ENCODE results near the gene ATP5MC2.
"Not testable (repeated sequence)": the region's sequence is repeated elsewhere in the genome, so short reads cannot be mapped to it uniquely, and the experiment has no call there.

Gene ATP5MC2

DNA sequence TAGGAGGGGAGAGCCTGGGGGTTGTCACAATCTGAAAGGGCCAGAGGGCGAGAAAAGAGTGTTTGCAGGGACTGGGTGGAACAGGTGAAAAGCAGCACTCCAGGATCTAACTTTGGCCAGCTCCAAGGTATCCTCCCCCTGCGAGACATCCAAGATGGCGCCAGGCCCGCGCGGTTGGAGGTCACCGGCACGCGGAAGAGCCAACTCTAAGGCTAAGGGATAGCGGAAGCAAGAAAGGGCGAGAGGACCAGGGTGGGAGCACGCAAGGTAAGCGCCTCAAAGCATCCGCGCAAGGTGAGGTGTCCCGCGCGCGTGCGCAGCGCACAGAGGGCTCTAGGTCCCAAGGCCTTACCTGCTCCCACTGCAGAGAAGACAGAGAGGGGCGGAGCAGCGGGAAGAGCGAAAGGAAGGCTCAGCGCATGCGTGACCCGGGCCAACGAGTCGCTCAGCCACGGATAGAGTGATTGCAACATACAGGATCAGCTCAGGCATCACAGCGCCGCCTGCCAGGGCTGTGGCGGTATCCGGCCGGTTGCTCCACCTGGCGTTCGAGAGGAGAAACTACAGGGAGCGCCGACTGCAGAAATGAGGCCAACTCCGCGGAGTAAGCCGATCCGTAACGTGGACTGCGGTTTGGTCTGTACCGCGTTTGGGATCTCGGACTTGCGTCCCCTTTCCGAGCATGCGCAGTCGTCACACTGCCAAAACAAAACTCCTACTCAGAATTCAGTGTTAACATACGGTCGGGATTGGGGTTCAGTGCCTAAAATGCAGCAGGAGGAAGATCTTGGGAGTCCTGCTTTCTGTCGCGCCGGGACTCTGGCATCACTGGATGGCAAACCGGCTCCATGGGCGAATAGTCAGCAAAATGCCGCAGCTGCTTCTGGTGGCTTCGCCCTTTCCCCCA is at the start of gene ATP5MC2:
TSS of gene ATP5MC2 (minus strand) at position 383 of the 907 bp plus-strand sequence. CDS start 3,469 bp downstream, outside the sequence.
- peak; percentile 99 for DNase-seq

DNA sequence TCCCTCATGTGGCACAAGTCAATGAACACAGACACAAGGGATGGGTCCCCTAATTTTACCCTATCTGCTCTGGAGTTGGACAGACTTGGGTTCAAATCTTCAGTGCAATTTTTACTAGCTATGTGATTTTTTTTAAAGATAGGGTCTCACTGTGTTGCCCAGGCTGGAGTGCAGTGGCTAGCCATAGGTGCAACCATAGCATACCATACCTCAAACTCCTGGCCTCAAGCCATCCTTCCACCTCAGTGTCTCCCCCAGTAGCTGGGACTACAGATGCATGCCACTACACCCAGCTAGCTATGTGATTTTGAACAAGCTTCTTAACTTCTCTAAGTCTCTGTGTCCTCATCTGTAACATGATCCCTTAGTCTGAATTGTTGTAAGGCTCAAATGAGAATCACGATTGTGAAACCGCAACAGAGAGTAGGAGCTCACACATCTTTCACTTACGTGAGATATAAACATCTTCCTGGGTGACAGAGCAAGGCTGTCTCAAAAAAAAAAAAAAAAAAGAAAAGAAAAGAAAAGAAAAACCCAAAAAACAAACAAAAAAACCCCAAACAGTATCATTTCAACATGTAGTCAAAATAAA is 46.7 kb upstream of the ATP5MC2 start:
- no peak for DNase-seq

DNA sequence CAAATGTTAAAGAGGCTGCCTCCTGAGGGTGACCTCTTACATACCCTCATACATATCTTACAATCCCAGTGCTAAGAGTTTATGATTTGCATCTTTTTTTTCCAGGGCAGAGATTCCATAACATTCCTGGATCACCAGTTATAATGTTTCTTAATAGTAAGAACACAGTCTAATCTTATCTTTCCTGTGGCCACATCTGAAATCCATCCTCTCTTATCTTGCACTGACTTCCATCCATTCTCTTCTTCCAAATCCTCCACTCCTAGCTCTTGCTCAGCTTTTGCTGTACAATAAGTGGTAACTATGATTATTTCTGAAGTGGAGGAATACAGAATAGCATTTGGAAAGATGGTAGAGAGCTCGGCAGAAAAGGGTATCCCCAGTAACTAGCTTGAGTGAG is 45.1 kb upstream of the ATP5MC2 start:
- DNase-seq: no peak

DNA sequence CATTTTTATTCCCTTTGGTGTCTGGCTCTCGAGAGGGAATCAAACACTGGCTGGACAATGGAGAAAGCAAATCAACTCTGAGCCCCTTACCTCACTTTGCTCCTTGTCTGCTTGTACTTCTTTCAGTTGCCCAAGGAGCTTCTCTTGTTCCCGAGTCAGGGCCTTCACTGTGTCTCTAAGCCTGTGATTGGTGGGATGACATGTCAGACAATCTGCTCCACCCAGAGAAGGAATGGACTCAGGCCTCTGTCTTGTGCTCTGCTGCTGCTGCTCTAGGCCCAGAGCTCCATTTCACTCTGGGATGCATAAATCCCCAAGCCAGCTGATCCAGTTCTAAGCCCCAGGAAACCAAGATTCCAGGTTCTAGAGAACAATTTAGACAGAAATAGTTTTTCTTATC is 43.8 kb upstream of the ATP5MC2 start:
- DNase-seq: no peak

DNA sequence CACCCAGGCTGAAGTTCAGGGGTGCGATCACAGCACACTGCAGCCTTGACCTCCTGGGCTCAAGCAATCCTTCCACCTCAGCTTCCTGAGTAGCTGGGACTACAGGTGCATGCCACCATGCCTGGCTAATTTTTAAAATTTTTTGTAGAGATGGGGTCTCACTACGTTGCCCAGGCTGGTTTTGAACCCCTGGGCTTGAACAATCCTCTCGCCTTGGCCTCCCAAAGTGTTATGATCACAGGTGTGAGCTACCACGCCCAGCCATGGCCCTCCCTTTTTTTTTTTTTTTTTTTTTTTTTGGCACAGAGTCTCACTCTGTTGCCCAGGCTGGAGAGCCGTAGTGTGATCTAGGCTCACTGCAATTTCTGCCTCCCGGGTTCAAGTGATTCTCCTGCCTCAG is 42.7 kb upstream of the ATP5MC2 start:
- not testable (repeated sequence) for DNase-seq

DNA sequence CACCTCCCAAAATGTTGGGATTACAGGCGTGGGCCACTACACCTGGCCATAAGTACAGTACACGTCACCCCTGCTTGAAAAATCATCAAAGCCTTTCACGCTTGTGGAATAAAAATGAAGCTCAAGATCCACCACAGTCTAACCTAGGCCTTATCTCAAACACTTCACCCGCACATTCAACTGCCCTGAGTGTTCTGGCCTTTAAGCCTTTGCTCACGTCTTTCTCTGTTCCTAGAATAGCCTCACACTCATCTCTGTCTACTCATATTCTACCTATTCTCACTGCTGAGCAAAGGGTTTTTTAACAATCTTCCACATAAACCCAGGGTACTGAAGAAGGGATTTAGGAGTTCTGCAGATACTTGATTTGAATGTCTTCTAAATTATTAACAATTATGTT is 41.4 kb upstream of the ATP5MC2 start:
- no peak for DNase-seq

DNA sequence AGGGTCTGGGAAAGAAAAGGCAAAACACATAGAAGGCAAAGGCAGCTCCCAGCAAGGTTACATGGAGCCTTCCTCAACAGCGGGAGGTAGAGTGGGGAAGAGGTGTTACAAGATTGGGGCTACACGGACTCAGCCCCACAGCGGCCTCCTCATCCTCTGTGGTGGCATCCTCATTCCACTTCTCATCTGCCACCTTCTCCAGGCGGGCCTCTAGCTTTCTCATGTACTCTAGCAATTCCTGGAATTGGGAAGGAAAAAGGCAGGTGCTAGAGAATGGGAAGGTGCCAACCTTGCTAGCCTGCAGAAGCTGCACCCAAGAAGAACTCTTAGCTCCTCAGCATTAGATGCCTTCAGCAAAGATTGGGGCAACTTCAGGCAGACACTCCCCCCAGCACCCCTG is 38.1 kb upstream of the ATP5MC2 start:
- DNase-seq: no peak

DNA sequence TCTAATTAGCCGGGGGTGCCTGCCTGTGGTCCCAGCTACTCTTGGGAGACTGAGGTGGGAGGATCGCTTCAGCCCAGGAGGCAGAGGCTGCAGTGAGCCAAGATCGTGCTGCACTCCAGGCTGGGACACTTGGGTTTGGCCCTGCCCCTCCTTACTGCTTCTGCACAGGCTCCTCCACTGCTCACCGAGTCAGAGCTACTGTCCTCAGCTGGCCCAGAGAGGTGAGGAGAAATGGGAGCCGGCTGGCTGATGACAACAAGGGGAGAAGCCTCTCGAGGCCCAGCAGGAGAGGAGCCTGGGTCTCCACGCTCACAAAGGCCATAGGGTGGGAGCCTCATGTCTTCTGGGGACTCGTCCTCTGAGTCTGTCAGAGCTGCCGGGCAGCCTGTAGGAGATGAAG is 37.6 kb upstream of the ATP5MC2 start:
- no peak for DNase-seq

DNA sequence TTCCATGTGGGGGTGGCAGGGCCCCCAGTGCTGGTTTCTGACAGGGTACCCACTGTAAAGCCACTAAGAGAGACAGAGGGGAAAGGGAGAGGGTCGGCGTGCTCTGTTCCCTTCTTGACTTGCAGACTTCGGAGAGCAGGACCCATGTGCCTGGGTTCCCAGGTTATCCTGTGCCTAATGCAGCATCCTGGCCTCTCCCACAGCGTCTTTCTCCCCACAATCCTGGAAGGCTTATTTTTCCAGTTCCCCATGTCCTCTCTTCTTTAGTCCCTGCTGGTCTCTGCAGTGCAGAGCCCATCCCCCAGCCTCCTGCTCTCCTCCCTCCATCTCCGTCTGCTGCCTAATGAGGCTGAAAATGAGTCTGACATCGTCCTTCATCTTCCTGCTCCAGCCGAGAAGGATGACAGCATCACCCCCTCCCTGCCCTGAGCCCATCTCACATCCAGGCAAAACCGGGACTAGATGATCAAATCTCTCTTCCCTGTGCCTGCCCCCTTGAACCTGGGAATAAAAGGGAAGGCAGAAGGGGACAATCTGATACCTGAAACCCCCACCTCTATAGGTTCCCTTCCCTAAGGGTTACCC is 36.3 kb upstream of the ATP5MC2 start:
- DNase-seq: no peak

DNA sequence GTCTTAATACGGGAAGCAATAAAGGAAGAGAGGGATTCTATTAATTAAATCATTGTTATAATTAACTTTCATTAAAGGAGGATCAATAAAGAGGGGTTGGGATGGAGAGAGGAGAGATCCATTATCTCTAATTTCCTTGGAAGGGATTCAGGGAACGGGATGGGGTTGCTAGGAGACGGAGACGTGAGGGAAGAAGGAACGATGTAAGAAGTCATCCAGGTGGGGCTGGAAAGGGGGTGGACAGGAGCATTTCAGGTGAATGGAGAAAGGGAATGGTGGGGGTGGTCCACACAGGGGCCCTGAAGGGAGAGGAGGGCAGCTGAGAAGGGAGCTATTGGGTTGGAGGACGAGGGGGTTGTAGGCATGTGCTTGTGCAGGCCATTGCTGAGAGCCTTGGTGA is 34.2 kb upstream of the ATP5MC2 start:
- no peak for DNase-seq

DNA sequence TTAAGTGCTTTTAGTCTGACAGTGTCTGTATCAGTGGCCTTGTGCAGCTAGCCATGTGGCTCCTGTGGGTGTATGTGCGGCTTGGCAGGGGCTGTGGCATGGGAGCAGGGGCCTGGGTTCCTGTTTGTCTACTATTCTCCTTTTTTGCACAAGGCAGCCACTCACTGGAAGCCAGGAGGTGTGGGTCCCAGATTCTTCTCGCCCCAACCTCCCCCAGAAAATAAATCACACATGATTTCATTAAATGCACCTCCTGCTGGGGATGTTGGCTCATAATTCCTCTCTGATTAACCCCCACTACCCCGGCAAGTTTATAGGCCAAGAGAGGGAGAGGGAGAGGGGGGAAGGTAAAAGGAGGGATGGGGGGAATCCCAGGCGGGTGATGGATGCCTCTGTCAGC is 33.8 kb upstream of the ATP5MC2 start:
- no peak for DNase-seq

DNA sequence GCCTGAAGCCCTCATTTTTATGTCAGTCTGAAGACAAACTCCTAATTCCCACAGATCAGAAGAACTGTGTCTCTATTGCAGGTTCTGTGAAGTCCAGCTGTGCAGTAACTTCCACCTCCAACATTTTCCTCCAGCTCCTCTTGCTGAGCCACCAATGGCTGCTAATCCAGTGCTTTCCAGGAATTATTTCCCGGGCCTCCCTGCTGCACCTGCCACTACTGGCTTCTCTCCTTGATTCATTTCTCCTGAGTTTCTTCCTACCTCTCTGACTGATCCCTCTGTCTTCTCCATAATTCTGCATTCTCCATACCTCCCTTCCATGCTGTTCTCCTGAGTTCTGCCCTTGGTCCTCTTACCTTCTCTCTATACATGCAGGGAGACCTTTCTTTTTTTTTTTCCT is 30.2 kb upstream of the ATP5MC2 start:
- DNase-seq: no peak

DNA sequence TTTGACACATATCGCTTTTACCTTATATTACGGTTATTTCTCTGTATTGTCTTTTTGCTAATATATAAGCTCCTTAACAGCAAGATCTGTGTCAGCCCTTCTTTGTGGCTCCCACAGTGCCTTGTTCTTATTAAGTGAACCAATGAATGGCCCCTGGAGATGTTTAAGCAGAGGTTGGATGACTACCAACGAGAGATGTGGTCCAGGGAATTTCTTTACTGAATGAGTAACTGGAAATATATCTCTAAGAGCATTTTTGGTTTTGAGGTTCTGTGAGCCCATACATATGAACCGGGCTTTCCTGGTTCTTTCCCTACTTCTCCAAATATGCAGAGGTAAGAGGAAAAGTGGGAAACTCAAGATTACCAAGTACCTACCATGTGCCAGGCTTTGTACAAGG is 27.9 kb upstream of the ATP5MC2 start:
- no peak for DNase-seq

DNA sequence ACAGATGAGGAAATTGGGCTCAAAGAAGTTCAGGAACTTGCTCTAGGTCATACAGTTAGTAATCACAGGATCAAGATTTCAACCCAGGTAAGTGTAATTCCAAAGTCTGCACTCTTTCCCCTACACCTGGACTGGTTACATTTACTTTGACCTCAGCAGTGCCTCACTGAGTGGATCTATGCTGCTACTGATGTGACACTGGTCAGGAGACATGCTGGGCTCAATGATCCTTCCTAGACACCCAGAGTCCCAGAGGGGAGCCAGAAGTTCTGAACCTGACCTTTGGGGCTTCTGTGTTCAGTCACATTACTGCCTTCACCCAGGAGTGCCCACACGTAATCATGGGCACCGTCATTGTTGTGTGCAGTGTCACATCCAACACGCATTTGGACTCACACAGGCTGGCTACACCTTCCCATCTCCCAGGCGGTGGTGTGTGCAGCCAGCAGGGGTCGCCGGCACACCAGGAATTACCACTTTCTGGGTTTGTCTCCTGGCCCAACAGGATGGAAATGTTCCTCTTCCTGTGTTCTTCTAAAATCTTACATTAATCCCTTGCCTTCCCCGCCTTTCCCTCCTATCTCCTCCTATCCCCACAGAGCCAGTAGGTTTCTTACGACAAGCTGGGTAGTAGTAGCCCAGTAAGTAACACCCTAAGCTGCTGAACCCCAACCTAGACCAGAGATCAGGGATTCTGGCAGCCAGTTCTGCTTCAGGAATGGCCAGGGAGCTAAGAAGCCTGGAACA is 25.8 kb upstream of the ATP5MC2 start:
- peak; percentile 85 for DNase-seq

DNA sequence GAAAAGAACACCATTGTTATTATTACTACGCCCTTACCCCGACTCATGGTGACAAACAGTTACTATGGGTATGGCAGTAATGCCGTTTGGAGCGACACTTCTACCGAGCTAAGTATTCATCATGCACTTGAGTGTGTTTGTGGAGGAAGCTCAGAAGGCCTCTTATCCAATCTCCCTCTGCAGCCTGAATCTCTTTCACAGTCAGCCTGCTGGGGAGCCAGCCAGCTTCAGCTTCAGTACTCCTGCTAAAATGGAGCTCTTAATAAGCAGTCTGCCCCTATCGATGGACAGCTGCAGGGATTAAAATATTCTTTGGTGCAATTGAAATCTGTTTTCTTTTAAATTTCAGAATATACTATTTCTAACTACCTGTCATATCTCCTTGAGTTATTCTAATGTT is 24.7 kb upstream of the ATP5MC2 start:
- DNase-seq: no peak

DNA sequence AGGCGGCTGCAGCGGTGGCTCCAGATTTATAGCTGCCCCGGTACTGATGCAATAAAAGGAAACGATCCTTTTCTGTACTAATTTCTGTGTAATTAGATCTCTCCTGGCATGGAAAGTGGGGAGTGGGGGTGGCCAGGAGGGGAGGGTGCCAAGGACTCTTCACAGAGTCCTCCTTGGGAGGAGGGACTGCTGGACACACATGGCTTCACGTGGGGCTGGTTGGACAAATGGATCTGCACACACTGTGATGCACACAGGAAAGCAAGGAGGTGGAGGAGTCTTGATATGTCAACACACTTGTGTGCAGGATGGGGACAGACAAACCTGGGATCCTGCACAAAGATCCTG is 23.8 kb upstream of the ATP5MC2 start:
- no peak for DNase-seq

DNA sequence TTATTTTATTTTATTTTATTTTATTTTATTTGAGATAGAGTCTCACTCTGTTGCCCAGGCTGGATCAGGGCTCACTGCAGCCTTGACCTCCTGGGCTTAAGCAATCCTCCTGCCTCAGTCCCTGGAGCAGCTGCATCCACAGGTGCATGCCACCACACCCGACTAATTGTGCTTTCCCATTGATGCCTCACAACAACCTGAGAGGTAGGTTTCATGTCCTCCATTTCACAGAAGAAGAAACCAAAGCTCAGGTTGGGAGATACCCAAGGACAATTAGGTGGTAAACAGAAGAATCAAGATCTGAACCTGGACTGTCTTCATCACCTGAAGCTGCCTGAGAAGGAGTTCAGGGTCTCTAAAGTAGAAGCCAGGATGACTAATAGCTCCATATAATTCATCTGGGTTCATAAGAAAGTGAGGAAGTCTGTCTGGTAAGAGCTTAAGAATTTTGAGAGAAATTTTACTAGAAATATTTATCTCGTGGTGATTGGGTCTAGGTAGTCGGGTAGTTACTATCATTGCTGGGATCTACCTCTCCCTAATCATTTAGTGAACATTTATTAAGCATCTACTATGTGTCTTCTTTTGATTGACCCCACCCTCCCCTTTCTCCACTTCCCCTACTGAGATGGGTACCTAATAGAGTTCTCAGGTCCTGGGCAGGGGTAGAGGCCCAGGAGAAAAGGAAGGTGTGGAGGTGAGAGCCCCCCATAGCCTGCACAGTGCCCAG is 23.2 kb upstream of the ATP5MC2 start:
- no peak for DNase-seq

DNA sequence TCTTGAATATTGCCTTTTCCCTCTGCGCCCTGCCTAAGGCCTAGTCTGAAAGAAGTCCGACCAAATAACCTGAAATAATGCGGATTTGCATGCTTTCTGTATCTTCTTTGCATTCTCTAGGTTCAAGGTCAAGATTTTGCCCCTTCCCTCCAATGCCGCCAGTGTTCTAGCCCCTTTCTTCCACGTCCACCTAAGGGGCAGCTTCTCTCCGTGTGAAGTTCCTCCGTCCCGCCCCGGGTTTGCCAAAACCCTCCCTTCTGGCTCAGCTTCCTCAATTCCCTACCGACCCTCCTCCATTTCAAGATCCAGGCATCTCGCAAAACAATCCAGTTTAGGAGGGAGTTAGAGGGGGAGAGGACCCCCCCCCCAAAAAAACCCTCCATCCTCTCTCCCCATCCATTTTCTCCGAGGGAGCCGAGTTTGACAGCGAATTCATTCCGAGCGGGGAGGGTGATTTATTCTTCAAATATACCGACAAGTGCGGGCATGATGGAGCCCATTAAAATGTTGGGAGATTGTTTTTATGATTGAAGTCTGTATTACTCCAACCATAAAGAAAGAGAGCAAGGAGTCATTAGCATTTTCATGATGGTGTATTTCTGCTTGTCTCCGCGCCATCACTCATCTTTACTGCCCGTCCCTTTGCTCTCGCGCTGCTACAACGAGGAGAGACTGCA is 20.9 kb upstream of the ATP5MC2 start:
- no peak for DNase-seq

DNA sequence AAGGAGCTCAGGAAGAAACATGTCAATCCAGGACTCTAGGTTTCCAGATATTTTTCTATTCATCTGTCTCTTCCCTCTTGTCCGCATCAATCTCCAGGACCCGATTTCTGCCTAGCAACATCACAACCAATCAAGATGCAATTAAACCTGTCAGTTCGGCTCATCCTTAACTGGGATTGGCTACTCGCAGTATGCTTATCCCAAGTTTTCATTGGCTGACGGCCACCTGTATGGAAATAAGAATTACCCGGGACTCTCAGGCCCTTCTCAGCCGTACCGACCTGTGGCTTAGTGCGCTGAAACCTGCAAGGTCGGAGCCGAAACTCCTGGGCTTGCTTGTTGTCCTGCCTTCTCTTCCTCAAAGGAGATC is 20.4 kb upstream of the ATP5MC2 start:
- DNase-seq: peak; percentile 99

DNA sequence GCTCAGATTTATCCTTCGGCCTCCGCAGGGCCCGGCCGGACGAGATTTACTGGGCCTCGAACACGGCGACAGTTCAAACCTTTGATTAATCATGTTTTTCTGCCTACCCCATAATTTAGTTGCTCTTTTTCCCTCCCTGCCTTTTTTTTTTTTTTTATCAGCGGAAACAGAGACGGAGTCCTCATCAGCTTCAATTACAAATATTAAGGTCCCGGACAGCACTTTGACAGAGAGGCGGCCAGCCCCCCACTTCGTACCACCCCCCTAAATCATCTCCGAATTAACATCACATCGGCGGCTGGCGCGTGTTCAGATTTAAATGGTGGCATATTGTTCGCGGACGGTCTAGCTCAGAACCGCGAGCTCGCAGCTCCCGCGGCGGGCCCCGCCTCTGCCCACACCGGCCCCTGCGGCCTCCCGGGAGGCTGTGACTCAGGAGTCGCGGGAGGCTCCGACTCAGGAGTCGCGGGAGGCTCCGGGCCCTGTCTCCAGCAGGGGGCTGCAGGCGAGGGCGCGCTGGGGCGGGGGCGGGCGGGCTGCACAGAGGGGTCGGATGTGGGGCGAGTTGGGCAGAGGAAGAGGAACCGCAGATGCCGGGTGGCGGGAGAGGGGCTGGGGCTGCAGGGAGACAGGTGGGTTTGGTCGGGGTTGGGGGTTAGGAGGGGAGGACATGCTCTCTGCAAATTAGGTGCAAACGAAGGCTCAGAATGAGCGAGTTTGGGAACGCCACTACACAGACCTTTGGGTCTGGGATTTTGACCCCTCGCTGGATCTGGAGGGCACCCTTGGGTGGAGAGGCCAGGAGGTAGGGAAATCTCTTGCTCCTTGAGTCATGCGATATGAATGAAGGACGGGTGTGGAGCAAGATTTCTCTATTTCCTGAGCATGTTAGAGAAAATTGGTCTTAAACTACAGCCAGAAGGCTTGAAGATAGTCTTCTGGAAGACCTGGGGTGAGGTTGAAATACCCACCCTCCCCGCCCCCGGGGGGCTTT is 19.6 kb upstream of the ATP5MC2 start:
- peak; percentile 91 for DNase-seq

DNA sequence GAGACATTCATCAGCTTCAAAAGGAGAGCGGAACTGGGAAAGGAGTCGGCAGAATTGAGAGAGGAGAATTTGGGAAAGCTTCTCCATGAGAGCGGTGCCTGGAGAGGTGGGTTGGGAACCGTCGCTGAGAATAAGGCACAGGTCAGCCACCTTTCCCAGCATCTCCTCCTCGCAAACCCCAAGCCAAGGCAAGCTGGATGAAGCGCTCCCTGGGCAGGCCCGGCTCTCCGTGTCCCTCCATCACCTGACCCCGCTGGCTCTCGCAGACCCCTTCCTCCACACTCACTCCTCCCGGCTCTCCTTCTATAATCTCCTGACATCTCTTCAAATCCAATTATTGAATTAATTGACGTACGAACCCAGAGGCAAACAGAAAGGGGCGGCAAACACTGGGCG is 18.9 kb upstream of the ATP5MC2 start:
- DNase-seq: no peak

All from DMS53 (cell line).